H1 (cell line): ENCODE results near the gene TTC4.

ENCODE experiments used
- CTCF ChIP-seq, 3 experiments: IDR thresholded peaks; 1 replicate in 2 of 3; 2 replicates in 1 of 3; pipeline versions ENCODE4 v1.5.1 to v1.6.1; 2011; ENCODE audit warnings: low read length in 3 of 3, mild to moderate bottlenecking in 3 of 3, inconsistent platforms in 2 of 3, low read depth in 1 of 3, moderate library complexity in 1 of 3; ENCODE audit not compliant: insufficient read depth in 1 of 3; ENCODE audit errors: control extremely low read depth in 1 of 3
- EZH2 ChIP-seq: fragments of 200-600 bp; sonication (generic); IDR thresholded peaks from 2 replicates; pipeline ENCODE4 v1.7.1; 2012; ENCODE audit warnings: low read depth, mild to moderate bottlenecking, moderate library complexity, low read length, inconsistent platforms; ENCODE audit not compliant: severe bottlenecking
- JUND ChIP-seq: IDR thresholded peaks from 2 replicates; pipeline ENCODE4 v1.6.1; 2011; ENCODE audit warnings: mild to moderate bottlenecking, improper control_type of control experiment, low read length
- MAX ChIP-seq: IDR thresholded peaks from 2 replicates; pipeline ENCODE4 v1.6.1; 2012; ENCODE audit warnings: inconsistent platforms
- POLR2A ChIP-seq, 2 experiments: IDR thresholded peaks; 1 replicate in 1 of 2; 2 replicates in 1 of 2; pipeline ENCODE4 v1.6.1; 2011; ENCODE audit warnings: low read depth in 2 of 2, low read length in 2 of 2, mild to moderate bottlenecking in 2 of 2; ENCODE audit errors: control extremely low read depth in 1 of 2
- ZNF274 ChIP-seq: IDR thresholded peaks from 2 replicates; pipeline ENCODE4 v1.7.0; 2012; ENCODE audit warnings: low read length, borderline replicate concordance; ENCODE audit errors: extremely low read depth

GRCh38 chr1:54750596-54750995 is 34.9 kb downstream of the TTC4 start:
- TF ChIP-seq CTCF (IDR thresholded peaks at IDR 0.05; ENCODE audit: control extremely low read depth in 1 of 3, insufficient read depth in 1 of 3, low read depth in 1 of 3, low read length in 3 of 3), result no peak
- TF ChIP-seq POLR2A (IDR thresholded peaks at IDR 0.05; ENCODE audit: control extremely low read depth in 1 of 2, low read depth in 2 of 2, low read length in 2 of 2), result no peak
- TF ChIP-seq JUND, result no peak
- TF ChIP-seq EZH2, result no peak
- TF ChIP-seq ZNF274, result no peak
- TF ChIP-seq MAX, result no peak
